Neural cell (in vitro differentiated cells): ENCODE data around the gene PFDN2. TPM values are rescaled to one million over a fixed set of nuclear protein-coding genes. Genes with fewer than 3 reads are reported as not detected.

ENCODE experiments used
- H2AFZ ChIP-seq: fragments of 200-600, 300-800 bp; sonication (generic), shearing (Covaris generic); 2 replicates; pipeline ENCODE4 v1.6.0; 2014; ENCODE audit warnings: low read depth, mild to moderate bottlenecking, antibody characterized with exemption, low read length, moderate library complexity
- H3F3A ChIP-seq: fragments of 200-600 bp; shearing (Covaris generic); 2 replicates; pipeline ENCODE4 v1.6.1; 2016; ENCODE audit warnings: mild to moderate bottlenecking, moderate library complexity, mixed read lengths, antibody characterized with exemption, low read length; ENCODE audit not compliant: insufficient read depth, poor library complexity, severe bottlenecking
- H3K27ac ChIP-seq: fragments of 200-600, 300-800 bp; sonication (generic), shearing (Covaris generic); 2 replicates; pipeline ENCODE4 v1.5.1; 2014; ENCODE audit warnings: mild to moderate bottlenecking, low read length, moderate library complexity
- H3K27me3 ChIP-seq: fragments of 300-800, 200-600 bp; sonication (generic), shearing (Covaris generic); 2 replicates; pipeline ENCODE4 v1.6.0; 2014; ENCODE audit warnings: mild to moderate bottlenecking, low read depth, low read length, moderate library complexity; ENCODE audit not compliant: insufficient read depth
- H3K36me3 ChIP-seq: fragments of 300-800, 200-600 bp; sonication (generic), shearing (Covaris generic); 2 replicates; pipeline ENCODE4 v1.5.1; 2014; ENCODE audit warnings: mild to moderate bottlenecking, antibody characterized with exemption, low read length, moderate library complexity; ENCODE audit not compliant: insufficient read depth
- H3K4me2 ChIP-seq: fragments of 300-800, 200-600 bp; sonication (generic), shearing (Covaris generic); 2 replicates; pipeline ENCODE4 v1.6.0; 2014; ENCODE audit warnings: mild to moderate bottlenecking, low read length
- H3K4me3 ChIP-seq: fragments of 300-800, 200-600 bp; sonication (generic), shearing (Covaris generic); 2 replicates; pipeline ENCODE4 v1.5.1; 2014; ENCODE audit warnings: mild to moderate bottlenecking, low read length, moderate library complexity
- H3K79me2 ChIP-seq: fragments of 200-600 bp; shearing (Covaris generic); replicated peaks from 2 replicates; pipeline ENCODE4 v1.6.0; 2014; ENCODE audit warnings: mild to moderate bottlenecking, low read length, moderate library complexity; ENCODE audit not compliant: insufficient read depth
- H3K9ac ChIP-seq: fragments of 300-800, 200-600 bp; sonication (generic), shearing (Covaris generic); 2 replicates; pipeline ENCODE4 v1.6.1; 2016; ENCODE audit warnings: mild to moderate bottlenecking, low read length, mixed read lengths
- H3K9me2 ChIP-seq: fragments of 200-600 bp; shearing (Covaris generic); 2 replicates; pipeline ENCODE4 v1.6.1; 2016; ENCODE audit warnings: mild to moderate bottlenecking, low read length, mixed read lengths; ENCODE audit not compliant: insufficient read depth
- H3K9me3 ChIP-seq: fragments of 200-600, 300-800 bp; sonication (generic), shearing (Covaris generic); 2 replicates; pipeline ENCODE4 v1.6.1; 2016; ENCODE audit warnings: mild to moderate bottlenecking, mixed run types, low read length, moderate library complexity, mixed read lengths
- H4K20me1 ChIP-seq: fragments of 200-600 bp; shearing (Covaris generic); 2 replicates; pipeline ENCODE4 v1.6.1; 2016; ENCODE audit warnings: mild to moderate bottlenecking, mixed run types; ENCODE audit not compliant: insufficient read depth
- EP300 ChIP-seq: fragments of 450-650 bp; conservative IDR thresholded peaks from 2 replicates; pipeline ENCODE4 v1.6.1; 2014; ENCODE audit warnings: antibody characterized with exemption, mild to moderate bottlenecking, moderate library complexity; ENCODE audit not compliant: poor library complexity, severe bottlenecking
- EZH2 ChIP-seq: fragments of 200-600, 300-800 bp; shearing (Covaris generic), sonication (generic); IDR thresholded peaks from 2 replicates; pipeline ENCODE4 v1.6.1; 2014; ENCODE audit warnings: antibody characterized with exemption, low read length, borderline replicate concordance, mild to moderate bottlenecking; ENCODE audit not compliant: insufficient read depth, poor library complexity, severe bottlenecking
- MXI1 ChIP-seq: fragments of 450-650 bp; conservative IDR thresholded peaks from 2 replicates; pipeline ENCODE4 v1.6.1; 2014; ENCODE audit warnings: antibody characterized with exemption, mild to moderate bottlenecking; ENCODE audit not compliant: poor library complexity, severe bottlenecking
- POLR2AphosphoS5 ChIP-seq: IDR thresholded peaks from 2 replicates; pipeline ENCODE4 v1.6.1; 2012
- RAD21 ChIP-seq: fragments of 450-650 bp; conservative IDR thresholded peaks from 2 replicates; pipeline ENCODE4 v1.6.1; 2014; ENCODE audit warnings: antibody characterized with exemption, mild to moderate bottlenecking, moderate library complexity
- REST ChIP-seq: IDR thresholded peaks from 2 replicates; pipeline ENCODE4 v1.6.1; 2012; ENCODE audit warnings: borderline replicate concordance
- SMC3 ChIP-seq: fragments of 450-650 bp; conservative IDR thresholded peaks from 2 replicates; pipeline ENCODE4 v1.6.1; 2014; ENCODE audit warnings: antibody characterized with exemption, mild to moderate bottlenecking, moderate library complexity; ENCODE audit not compliant: poor library complexity
- TAF1 ChIP-seq: IDR thresholded peaks from 2 replicates; pipeline ENCODE4 v1.6.1; 2012; ENCODE audit warnings: low read depth
- polyA plus RNA-seq: library from polyadenylated mRNA; depleted of rRNA; stranded (reverse); fragments of >200 nt; gene quantifications from 2 replicates; pipeline ENCODE4 v1.2.3, GENCODE V29; 2014
- TF ChIP-seq, protein P1 (sequence below): fragments of 450-650 bp; IDR thresholded peaks from 2 replicates; pipeline ENCODE4 v1.5.1; 2014; ENCODE audit warnings: antibody characterized with exemption, mild to moderate bottlenecking, moderate library complexity; ENCODE audit not compliant: poor library complexity, severe bottlenecking

The PFDN2 gene
- polyA plus RNA-seq, 1 donor from 2014 or later: 193 TPM

- Histone ChIP-seq H3K79me2 (peaks cover 11% of the 10 kb centered on the region), H3K9me3 (no peaks in the 10 kb centered on the region), H3K27me3 (no peaks in the 10 kb centered on the region), H2AFZ (no peak overlapping the region), H3K9me2 (no peaks in the 10 kb centered on the region), H4K20me1 (no peaks in the 10 kb centered on the region), H3K9ac (no peak overlapping the region), H3F3A (no peaks in the 10 kb centered on the region), H3K4me2 (no peak overlapping the region), H3K4me3 (no peak overlapping the region), H3K36me3 (no peaks in the 10 kb centered on the region), H3K27ac (no peak overlapping the region)
- TF ChIP-seq EP300: no peak
- TF ChIP-seq TAF1: no peak
- no peak for TF ChIP-seq POLR2AphosphoS5
Observed at GRCh38 chr1:161163793-161164192, 46.0 kb upstream of the PFDN2 start.

DNA sequence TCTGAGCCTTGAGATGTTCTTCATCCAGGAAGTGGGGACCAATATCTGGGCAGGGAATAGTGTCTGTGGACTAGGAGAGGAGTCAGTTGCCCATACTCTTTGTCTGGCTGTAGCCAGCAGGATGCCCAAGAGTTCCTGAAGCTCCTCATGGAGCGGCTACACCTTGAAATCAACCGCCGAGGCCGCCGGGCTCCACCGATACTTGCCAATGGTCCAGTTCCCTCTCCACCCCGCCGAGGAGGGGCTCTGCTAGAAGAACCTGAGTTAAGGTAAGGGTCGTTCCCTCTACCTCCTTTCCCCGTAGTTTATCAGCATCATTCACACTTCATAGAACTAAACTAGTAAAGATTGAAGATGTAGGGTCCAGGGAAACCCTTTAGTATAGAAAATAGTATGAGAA is 45.0 kb upstream of the PFDN2 start:
- TF ChIP-seq TAF1 (no peak), EZH2 (no peak), RAD21 (no peak), EP300 (no peak), MXI1 (no peak), POLR2AphosphoS5 (no peak), REST (no peak), SMC3 (no peak)
- TF ChIP-seq, protein P1, sequence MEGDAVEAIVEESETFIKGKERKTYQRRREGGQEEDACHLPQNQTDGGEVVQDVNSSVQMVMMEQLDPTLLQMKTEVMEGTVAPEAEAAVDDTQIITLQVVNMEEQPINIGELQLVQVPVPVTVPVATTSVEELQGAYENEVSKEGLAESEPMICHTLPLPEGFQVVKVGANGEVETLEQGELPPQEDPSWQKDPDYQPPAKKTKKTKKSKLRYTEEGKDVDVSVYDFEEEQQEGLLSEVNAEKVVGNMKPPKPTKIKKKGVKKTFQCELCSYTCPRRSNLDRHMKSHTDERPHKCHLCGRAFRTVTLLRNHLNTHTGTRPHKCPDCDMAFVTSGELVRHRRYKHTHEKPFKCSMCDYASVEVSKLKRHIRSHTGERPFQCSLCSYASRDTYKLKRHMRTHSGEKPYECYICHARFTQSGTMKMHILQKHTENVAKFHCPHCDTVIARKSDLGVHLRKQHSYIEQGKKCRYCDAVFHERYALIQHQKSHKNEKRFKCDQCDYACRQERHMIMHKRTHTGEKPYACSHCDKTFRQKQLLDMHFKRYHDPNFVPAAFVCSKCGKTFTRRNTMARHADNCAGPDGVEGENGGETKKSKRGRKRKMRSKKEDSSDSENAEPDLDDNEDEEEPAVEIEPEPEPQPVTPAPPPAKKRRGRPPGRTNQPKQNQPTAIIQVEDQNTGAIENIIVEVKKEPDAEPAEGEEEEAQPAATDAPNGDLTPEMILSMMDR: no peak
- Histone ChIP-seq H2AFZ (no peak overlapping the region), H3K9ac (no peak overlapping the region)

DNA sequence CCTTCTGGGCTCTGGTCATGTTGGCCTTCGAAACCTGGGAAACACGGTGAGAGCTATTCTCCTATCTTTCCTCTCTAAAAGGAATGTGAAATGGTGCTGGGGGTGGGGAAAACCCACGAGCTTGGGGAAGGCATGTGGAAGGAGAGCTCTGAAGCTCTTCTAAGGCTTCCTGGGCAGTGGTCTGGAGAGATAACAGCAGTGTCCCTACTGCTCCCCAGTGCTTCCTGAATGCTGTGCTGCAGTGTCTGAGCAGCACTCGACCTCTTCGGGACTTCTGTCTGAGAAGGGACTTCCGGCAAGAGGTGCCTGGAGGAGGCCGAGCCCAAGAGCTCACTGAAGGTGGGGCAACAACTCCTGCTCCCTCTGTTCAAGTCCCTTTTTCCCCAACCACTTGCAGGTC is 44.2 kb upstream of the PFDN2 start:
- H3K27me3 ChIP-seq: no peaks in the 10 kb centered on the region
- H3K36me3 ChIP-seq: no peaks in the 10 kb centered on the region
- H2AFZ ChIP-seq: no peak overlapping the region
- no peaks in the 10 kb centered on the region for H3F3A ChIP-seq
- no peaks in the 10 kb centered on the region for H4K20me1 ChIP-seq
- no peak overlapping the region for H3K27ac ChIP-seq
- no peak overlapping the region for H3K4me2 ChIP-seq
- no peak overlapping the region for H3K9ac ChIP-seq
- no peak overlapping the region for H3K4me3 ChIP-seq
- peaks cover 11% of the 10 kb centered on the region for H3K79me2 ChIP-seq
- TF ChIP-seq RAD21 (no peak), POLR2AphosphoS5 (no peak), TAF1 (no peak), EZH2 (no peak), SMC3 (no peak), EP300 (no peak), MXI1 (no peak), REST (no peak)
- TF ChIP-seq, protein P1: no peak
- H3K9me2 ChIP-seq: no peaks in the 10 kb centered on the region
- no peaks in the 10 kb centered on the region for H3K9me3 ChIP-seq

More for the DNA sequence above, 45.0 kb upstream of the PFDN2 start:
- Histone ChIP-seq H3K4me2 (no peak overlapping the region), H3K9me2 (no peaks in the 10 kb centered on the region), H4K20me1 (no peaks in the 10 kb centered on the region), H3K79me2 (peaks cover 11% of the 10 kb centered on the region), H3K27me3 (no peaks in the 10 kb centered on the region), H3K9me3 (no peaks in the 10 kb centered on the region), H3K27ac (no peak overlapping the region), H3F3A (no peaks in the 10 kb centered on the region), H3K36me3 (no peaks in the 10 kb centered on the region), H3K4me3 (no peak overlapping the region)
